ENCODE measurements around the gene FBLN2. TPM values are rescaled to one million over a fixed set of nuclear protein-coding genes. Genes with fewer than 3 reads are reported as not detected.

FBLN2 gene
- total RNA-seq, 1 experiment from 2014 or later, result 36.7 TPM

- H3K27me3 ChIP-seq (replicated peaks; ENCODE audit: control insufficient read depth, insufficient read depth, low read length), result no peaks in the 10 kb centered on the region
- no peaks in the 10 kb centered on the region for H3K27me3 Mint-ChIP-seq (ENCODE audit: insufficient read depth, unreplicated experiment)
- no peak overlapping the region for H3K4me3 ChIP-seq (ENCODE audit: low read depth, low read length)
- no TSS peak for BruUV-seq (replicated peaks)
- no peaks in the 10 kb centered on the region for H3K9me3 ChIP-seq
- intact Hi-C loops (cut with micrococcal nuclease; ENCODE audit: unreplicated experiment), result loop anchor here (10.0 kb wide), 1 partner anchor 472 kb away; the partner anchor contains the start of genes CHCHD4 and TMEM43
- peaks cover 16% of the 10 kb centered on the region for H3K4me1 ChIP-seq
- POLR2A ChIA-PET, result no interaction called here
- no peak overlapping the region for H3K4me3 Mint-ChIP-seq (ENCODE audit: unreplicated experiment)
- H3K36me3 Mint-ChIP-seq (ENCODE audit: insufficient read depth, unreplicated experiment), result peaks cover 6% of the 10 kb centered on the region
- H3K36me3 ChIP-seq (ENCODE audit: control insufficient read depth, insufficient read depth, low read length), result no peaks in the 10 kb centered on the region; the same call in 1 of the 2 replicates
- no peaks in the 10 kb centered on the region for H3K9me3 Mint-ChIP-seq (ENCODE audit: unreplicated experiment)
- CTCF ChIA-PET, result interaction anchor here (0.7 to 2.2 kb wide), 2 partner anchors 157 to 233 kb away, joined by 3 to 8 read pairs; no protein-coding TSS in a partner anchor
- TF ChIP-seq CTCF (IDR thresholded peaks at IDR 0.05; ENCODE audit: insufficient read depth in 1 of 2, low read depth in 1 of 2, low read length in 1 of 2, severe bottlenecking in 1 of 2, unreplicated experiment in 1 of 2), result no peak
- peak in 1 of 2 experiments; percentile 47 for DNase-seq
- no peak overlapping the region for H3K27ac Mint-ChIP-seq (ENCODE audit: unreplicated experiment)
- H3K4me1 Mint-ChIP-seq (ENCODE audit: low read depth, unreplicated experiment), result peaks cover 13% of the 10 kb centered on the region
Measured at GRCh38 chr3:13652728-13653127, 103.8 kb downstream of the FBLN2 start.

DNA sequence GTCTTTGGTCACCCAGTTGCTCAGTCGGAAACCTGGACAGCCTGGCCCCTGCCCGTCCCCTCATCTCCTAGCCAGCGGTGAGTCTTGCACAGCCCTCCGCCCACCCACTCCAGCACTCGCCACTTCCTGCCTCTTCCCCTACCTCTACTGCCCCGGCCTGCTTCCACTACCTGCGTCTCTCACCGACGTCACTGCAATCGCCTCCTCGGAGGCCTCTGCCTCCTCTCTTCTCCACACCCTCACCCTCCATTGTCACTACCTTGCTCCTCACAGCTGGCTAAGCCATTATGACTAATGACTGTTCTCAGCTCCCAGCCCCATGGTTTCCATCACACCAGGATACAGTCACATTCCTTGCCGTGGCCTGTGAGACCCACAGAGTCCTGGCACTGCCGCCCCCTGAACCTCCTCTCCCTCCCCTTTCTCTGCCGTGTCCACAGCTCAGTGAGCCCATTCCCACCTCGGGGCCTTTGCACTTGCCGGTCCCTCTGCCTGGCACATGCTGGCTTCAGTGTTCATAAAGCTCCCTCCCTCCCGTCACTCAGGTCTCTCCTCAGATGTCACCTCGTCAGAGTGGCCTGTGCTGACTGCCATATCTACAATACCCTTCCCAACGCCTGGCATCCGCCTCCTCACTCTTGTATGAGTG, 104.8 kb downstream of the FBLN2 start:
- Histone ChIP-seq H3K36me3 (ENCODE audit: control insufficient read depth, insufficient read depth, low read length) (no peaks in the 10 kb centered on the region; the same call in 1 of the 2 replicates), H3K27me3 (replicated peaks; ENCODE audit: control insufficient read depth, insufficient read depth, low read length) (no peaks in the 10 kb centered on the region), H3K4me1 (peaks cover 16% of the 10 kb centered on the region), H3K4me3 (ENCODE audit: low read depth, low read length) (no peak overlapping the region), H3K9me3 (no peaks in the 10 kb centered on the region)
- intact Hi-C loops (cut with micrococcal nuclease; ENCODE audit: unreplicated experiment), result loop anchor here (10.0 kb wide), 1 partner anchor 471 kb away; the partner anchor contains the start of genes CHCHD4 and TMEM43
- DNase-seq, result no peak
- Mint-ChIP-seq H3K27ac (ENCODE audit: unreplicated experiment) (no peak overlapping the region), H3K4me1 (ENCODE audit: low read depth, unreplicated experiment) (peaks cover 7% of the 10 kb centered on the region), H3K9me3 (ENCODE audit: unreplicated experiment) (no peaks in the 10 kb centered on the region), H3K36me3 (ENCODE audit: insufficient read depth, unreplicated experiment) (peaks cover 6% of the 10 kb centered on the region), H3K4me3 (ENCODE audit: unreplicated experiment) (no peak overlapping the region), H3K27me3 (ENCODE audit: insufficient read depth, unreplicated experiment) (no peaks in the 10 kb centered on the region)
- TF ChIP-seq CTCF (IDR thresholded peaks at IDR 0.05; ENCODE audit: insufficient read depth in 1 of 2, low read depth in 1 of 2, low read length in 1 of 2, severe bottlenecking in 1 of 2, unreplicated experiment in 1 of 2), result no peak
- ChIA-PET POLR2A (no interaction called here), CTCF (interaction anchor here (2.2 kb wide), 1 partner anchor 158 kb away, joined by 8 read pairs; no protein-coding TSS in a partner anchor)
- BruUV-seq (replicated peaks), result no TSS peak

- Histone ChIP-seq H3K36me3 (ENCODE audit: control insufficient read depth, insufficient read depth, low read length) (no peaks in the 10 kb centered on the region; the same call in 1 of the 2 replicates), H3K4me1 (peaks cover 16% of the 10 kb centered on the region), H3K9me3 (no peaks in the 10 kb centered on the region), H3K27me3 (replicated peaks; ENCODE audit: control insufficient read depth, insufficient read depth, low read length) (no peaks in the 10 kb centered on the region), H3K4me3 (ENCODE audit: low read depth, low read length) (no peak overlapping the region)
- Mint-ChIP-seq H3K9me3 (ENCODE audit: unreplicated experiment) (no peaks in the 10 kb centered on the region), H3K4me1 (ENCODE audit: low read depth, unreplicated experiment) (peaks cover 7% of the 10 kb centered on the region), H3K27ac (ENCODE audit: unreplicated experiment) (no peak overlapping the region), H3K4me3 (ENCODE audit: unreplicated experiment) (no peak overlapping the region), H3K27me3 (ENCODE audit: insufficient read depth, unreplicated experiment) (no peaks in the 10 kb centered on the region), H3K36me3 (ENCODE audit: insufficient read depth, unreplicated experiment) (peaks cover 6% of the 10 kb centered on the region)
- ChIA-PET CTCF (interaction anchor here (0.6 to 4.5 kb wide), 8 partner anchors 109 to 242 kb away, joined by 3 to 73 read pairs (median 4); partner anchors contain the start of gene HDAC11), POLR2A (no interaction called here)
- TF ChIP-seq CTCF (IDR thresholded peaks at IDR 0.05; ENCODE audit: insufficient read depth in 1 of 2, low read depth in 1 of 2, low read length in 1 of 2, severe bottlenecking in 1 of 2, unreplicated experiment in 1 of 2), result no peak
- BruUV-seq (replicated peaks), result no TSS peak
- intact Hi-C loops (cut with micrococcal nuclease; ENCODE audit: unreplicated experiment), result loop anchor here (1.0 to 10.0 kb wide), 2 partner anchors 226 to 470 kb away; partner anchors contain the start of genes CHCHD4, TMEM43 and WNT7A
- DNase-seq, result no peak
Measured at GRCh38 chr3:13654330-13655060, 105.6 kb downstream of the FBLN2 start.
